GM15510 (cell line): ENCODE measurements around the gene KRTAP9-6.
"Not testable (repeated sequence)": the region's sequence is repeated elsewhere in the genome, so short reads cannot be mapped to it uniquely, and the experiment has no call there.

Experiments
- POLR2A ChIP-seq: IDR thresholded peaks from 3 replicates; pipeline ENCODE4 v1.6.1; 2011; ENCODE audit warnings: borderline replicate concordance; ENCODE audit not compliant: insufficient read length; ENCODE audit errors: extremely low read depth

Gene KRTAP9-6, protein sequence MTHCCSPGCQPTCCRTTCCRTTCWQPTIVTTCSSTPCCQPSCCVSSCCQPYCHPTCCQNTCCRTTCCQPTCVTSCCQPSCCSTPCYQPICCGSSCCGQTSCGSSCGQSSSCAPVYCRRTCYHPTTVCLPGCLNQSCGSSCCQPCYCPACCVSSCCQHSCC

DNA sequence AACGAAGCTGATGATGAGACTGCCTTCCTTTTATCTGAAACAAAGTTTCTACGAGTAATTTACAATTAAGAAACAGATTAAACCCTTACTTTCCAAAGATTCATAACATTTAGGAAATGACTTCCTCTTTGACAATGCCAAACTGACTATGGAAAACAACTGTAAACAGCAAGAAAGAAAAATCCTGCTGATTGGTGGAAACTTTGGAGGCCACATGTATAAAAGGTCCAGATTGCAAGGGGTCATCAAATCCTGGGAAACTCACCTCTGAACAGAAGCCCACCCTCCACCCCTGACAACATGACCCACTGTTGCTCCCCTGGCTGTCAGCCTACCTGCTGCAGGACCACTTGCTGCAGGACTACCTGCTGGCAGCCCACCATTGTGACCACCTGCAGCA is at the start of gene KRTAP9-6:
KRTAP9-6 (plus strand) TSS at position 301 of the 400 bp plus-strand sequence; CDS start at position 301, 0 bp downstream.
- TF ChIP-seq POLR2A: no peak

DNA sequence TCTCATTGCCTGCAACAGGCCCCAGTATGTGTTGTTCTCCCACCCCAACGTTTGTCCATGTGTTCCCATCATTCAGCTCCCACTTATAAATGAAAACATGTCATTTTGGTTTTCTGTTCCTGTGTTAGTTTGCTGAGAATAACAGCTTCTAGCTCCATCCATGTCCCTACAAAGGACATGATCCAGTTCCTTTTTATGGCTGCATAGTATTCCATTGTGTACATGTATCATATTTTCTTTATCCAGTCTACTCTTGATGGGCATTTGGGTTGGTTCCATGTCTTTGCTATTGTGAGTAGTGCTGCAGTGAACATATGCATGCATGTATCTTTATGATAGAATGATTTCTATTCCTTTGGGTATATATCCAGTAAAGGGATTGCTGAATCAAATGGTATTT is 49.5 kb upstream of the KRTAP9-6 start:
- no peak for TF ChIP-seq POLR2A

DNA sequence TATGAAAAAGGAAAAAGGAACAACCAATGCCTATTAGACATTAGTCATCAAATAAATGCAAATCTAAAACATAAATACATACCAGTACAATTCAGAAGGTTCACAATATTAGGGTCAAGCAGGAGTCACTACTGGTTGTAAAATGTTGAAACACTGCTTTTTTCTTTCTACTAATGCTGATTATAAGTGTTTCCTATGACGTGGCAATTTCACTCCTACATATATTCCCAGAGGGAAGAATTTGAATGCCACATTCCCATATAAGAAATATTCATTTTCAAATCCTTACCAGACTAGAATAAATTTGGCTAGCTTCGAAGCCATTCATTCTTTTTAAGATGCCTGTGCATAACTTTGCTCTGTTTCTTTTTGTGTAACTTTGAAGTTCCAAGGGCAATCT is 41.4 kb upstream of the KRTAP9-6 start:
- TF ChIP-seq POLR2A: no peak

DNA sequence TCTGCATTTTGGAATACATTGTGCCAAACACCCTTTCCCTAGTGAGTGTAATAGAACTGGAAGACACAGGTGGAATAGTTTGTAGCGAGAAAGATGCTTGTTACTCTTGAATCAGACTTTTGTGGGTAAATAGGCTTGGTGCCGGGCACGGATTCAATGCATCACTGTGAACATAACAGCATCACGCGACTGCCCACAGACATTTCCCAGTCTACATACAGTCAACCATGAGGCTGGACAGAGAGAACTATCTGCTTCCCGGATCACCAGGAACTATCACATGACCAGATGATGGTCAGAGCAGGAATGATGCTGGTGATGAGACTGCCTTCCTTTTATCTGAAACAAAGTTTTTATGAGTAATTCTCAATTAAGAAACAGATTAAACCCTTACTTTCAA is 39.1 kb upstream of the KRTAP9-6 start:
- no peak for TF ChIP-seq POLR2A

DNA sequence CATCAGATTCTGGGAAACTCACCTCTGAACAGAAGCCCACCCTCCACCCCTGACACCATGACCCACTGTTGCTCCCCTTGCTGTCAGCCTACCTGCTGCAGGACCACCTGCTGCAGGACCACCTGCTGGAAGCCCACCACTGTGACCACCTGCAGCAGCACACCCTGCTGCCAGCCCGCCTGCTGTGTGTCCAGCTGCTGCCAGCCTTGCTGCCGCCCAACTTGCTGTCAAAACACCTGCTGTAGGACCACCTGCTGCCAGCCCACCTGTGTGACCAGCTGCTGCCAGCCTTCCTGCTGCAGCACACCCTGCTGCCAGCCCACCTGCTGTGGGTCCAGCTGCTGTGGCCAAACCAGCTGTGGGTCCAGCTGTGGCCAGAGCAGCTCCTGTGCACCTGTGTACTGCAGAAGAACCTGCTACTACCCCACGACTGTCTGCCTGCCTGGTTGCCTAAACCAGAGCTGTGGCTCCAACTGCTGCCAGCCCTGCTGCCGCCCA is 38.5 kb upstream of the KRTAP9-6 start, which contains the start of gene KRTAP9-2:
KRTAP9-2 (plus strand) TSS at position 51 of the 498 bp plus-strand sequence; CDS start at position 58, 7 bp downstream.
- not testable (repeated sequence) for TF ChIP-seq POLR2A

DNA sequence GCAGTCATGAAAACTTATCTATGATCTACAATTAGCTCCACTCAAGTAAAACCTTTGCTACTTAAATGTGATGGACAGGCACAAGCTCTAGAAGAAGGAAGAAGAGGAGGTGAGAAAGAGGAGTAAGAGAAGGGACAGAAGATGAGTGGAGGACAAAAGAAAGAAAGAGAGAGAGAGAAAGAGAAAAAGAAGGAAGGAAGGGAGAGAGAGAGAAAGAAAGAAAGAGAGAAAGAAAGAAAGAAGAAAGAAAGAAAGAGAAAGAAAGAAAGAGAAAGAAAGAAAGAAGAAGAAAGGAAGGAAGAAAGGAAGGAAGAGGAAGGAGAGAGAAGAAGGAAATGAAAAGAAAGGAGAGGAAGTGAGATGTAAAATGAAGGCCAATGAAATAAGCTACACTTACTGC is 35.1 kb upstream of the KRTAP9-6 start:
- TF ChIP-seq POLR2A: no peak

DNA sequence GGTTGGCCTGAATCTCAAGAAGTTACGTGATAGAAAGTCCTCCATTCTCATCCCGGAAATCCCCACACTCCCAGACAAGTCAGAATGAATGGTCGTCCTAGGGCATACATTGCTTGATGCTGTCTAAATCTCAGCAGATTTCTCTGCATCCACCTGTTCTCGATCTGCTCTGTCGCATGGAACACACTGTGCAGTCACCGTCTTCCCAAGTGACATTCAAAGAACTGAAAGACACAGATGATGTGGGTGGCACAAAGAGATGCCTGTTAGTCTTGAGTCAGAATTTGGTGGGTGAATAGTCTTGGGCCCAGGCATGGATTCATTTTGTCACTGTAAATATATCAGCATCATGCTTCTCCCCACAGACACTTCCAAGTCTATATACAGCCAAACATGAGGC is 33.4 kb upstream of the KRTAP9-6 start:
- TF ChIP-seq POLR2A: no peak

DNA sequence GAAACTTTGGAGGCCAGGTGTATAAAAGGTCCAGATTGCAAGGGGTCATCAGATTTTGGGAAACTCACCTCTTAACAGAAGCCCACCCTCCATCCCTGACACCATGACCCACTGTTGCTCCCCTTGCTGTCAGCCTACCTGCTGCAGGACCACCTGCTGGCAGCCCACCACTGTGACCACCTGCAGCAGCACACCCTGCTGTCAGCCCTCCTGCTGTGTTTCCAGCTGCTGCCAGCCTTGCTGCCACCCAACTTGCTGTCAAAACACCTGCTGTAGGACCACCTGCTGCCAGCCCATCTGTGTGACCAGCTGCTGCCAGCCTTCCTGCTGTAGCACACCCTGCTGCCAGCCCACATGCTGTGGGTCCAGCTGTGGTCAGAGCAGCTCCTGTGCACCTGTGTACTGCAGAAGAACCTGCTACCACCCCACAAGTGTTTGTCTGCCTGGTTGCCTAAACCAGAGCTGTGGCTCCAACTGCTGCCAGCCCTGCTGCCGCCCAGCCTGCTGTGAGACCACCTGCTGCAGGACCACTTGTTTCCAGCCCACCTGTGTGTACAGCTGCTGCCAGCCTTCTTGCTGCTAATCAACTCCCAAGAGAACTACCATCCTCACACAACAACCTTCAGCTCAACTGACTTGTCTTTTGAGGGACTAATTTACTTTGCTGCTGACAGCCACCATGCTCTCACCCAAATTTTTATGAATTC is 32.6 kb upstream of the KRTAP9-6 start, which contains the start of gene KRTAP9-3:
KRTAP9-3 (plus strand) TSS at position 51 of the 707 bp plus-strand sequence; CDS start at position 104, 53 bp downstream.
- not testable (repeated sequence) for TF ChIP-seq POLR2A

DNA sequence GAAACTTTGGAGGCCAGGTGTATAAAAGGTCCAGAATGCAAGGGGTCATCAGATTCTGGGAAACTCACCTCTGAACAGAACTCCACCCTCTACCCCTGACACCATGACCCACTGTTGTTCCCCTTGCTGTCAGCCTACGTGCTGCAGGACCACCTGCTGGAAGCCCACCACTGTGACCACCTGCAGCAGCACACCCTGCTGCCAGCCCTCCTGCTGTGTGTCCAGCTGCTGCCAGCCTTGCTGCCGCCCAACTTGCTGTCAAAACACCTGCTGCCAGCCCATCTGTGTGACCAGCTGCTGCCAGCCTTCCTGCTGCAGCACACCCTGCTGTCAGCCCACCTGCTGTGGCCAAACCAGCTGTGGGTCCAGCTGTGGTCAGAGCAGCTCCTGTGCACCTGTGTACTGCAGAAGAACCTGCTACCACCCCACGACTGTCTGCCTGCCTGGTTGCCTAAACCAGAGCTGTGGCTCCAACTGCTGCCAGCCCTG is 27.2 kb upstream of the KRTAP9-6 start, which contains the start of gene KRTAP9-8:
KRTAP9-8 (plus strand) TSS at position 51 of the 489 bp plus-strand sequence; CDS start at position 104, 53 bp downstream.
- not testable (repeated sequence) for TF ChIP-seq POLR2A

DNA sequence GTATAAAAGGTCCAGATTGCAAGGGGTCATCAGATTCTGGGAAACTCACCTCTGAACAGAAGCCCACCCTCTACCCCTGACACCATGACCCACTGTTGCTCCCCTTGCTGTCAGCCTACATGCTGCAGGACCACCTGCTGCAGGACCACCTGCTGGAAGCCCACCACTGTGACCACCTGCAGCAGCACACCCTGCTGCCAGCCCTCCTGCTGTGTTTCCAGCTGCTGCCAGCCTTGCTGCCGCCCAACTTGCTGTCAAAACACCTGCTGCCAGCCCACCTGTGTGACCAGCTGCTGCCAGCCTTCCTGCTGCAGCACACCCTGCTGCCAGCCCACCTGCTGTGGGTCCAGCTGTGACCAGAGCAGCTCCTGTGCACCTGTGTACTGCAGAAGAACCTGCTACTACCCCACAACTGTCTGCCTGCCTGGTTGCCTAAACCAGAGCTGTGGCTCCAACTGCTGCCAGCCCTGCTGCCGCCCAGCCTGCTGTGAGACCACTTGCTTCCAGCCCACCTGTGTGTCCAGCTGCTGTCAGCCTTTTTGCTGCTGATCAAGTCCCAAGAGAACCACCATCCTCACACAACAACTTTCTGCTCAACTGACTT is 15.4 kb upstream of the KRTAP9-6 start, which contains the start of gene KRTAP9-4:
KRTAP9-4 (plus strand) TSS at position 51 of the 604 bp plus-strand sequence; CDS start at position 85, 34 bp downstream.
- not testable (repeated sequence) for TF ChIP-seq POLR2A

DNA sequence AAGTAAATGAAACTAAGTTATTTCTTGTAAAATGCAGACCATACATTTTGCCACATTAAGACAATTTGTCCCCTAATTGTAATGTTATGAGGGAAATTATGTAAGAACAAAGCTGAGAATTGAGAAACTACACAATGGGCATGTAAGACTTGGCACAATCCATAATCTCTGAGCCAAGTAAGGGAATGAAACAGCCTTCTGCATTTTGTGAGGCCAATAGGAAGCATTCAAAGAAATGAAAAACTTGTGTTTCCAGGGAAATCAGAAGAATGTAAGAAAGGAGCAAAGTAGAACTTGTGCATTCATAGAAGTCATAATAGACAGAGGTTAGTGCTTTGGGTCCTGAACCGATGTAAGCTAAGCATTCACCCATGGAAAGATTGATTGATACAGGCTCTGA is 13.9 kb upstream of the KRTAP9-6 start:
- no peak for TF ChIP-seq POLR2A

DNA sequence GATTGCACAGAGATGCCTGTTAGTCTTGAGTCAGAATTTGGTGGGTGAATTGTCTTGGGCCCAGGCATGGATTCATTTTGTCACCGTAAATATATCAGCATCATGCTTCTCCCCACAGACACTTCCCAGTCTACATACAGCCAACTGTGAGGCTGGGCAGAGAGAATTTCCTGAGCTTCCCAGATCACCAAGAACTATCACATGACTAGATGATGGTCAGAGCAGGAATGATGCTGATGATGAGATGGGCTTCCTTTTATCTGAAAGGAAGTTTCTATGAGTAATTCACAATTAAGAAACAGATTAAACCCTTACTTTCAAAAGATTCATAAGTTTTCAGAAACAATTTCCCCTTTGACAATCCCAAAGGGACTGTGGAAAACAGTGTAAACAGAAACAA is 10.3 kb upstream of the KRTAP9-6 start:
- TF ChIP-seq POLR2A: no peak

DNA sequence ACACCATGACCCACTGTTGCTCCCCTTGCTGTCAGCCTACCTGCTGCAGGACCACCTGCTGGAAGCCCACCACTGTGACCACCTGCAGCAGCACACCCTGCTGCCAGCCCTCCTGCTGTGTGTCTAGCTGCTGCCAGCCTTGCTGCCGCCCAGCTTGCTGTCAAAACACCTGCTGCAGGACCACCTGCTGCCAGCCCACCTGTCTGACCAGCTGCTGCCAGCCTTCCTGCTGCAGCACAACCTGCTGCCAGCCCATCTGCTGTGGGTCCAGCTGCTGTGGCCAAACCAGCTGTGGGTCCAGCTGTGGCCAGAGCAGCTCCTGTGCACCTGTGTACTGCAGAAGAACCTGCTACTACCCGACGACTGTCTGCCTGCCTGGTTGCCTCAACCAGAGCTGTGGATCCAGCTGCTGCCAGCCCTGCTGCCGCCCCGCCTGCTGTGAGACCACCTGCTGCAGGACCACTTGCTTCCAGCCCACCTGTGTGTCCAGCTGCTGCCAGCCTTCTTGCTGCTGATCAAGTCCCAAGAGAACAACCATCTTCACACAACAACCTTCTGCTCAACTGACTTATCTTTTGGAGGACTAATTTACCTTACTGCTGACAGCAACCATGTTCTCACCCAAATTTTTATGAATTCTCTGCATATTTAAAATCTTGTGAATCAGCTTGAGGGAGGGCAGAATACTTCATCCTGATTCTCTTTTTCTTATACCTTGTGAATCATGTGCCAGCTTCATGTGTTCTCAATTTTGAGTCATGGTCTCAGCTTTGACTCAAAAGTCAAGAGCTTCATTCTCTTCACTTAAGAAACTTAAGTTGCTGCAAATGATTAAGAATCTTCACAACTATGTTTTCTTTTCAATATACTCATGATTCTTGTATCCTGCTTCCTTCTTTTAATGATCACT is 9.5 kb upstream of the KRTAP9-6 start, which contains the start of gene KRTAP9-9:
KRTAP9-9 (plus strand) TSS at position 4 of the 910 bp plus-strand sequence.
- TF ChIP-seq POLR2A: not testable (repeated sequence)

DNA sequence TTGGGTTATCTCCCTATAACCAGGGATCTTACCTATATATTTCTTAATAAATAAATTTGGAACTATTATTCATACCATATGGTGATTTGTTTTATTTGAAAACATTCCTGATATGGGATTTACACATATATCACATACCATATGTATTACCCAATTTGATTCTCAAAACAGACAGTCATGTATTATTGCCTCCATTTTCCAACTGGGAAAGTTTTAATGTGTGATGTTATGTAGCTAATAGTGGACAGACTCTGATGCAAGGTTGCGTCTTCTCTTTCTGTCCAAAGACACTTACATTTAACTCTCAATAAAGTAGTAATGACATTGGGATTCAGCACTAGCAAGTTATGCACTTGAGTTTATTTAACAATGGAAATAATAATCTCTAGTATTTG is 8.9 kb upstream of the KRTAP9-6 start:
- TF ChIP-seq POLR2A: no peak

DNA sequence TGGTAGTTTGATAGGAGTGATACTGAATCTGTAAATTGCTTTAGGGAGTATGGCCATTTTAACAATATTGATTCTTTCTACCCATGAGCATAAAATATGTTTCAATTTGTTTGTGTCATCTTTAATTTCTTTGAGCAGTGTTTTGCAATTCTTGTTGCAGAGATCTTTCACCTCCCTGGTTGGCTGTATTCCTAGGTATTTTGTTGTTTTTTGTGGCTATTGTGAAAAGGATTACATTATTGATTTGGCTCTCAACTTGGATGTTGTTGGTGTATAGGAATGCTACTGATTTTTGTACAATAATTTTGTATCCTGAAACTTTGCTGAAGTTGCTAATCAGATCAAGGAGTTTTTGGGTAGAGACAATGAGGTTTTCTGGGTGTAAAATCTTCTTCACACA is 6.8 kb upstream of the KRTAP9-6 start:
- no peak for TF ChIP-seq POLR2A

DNA sequence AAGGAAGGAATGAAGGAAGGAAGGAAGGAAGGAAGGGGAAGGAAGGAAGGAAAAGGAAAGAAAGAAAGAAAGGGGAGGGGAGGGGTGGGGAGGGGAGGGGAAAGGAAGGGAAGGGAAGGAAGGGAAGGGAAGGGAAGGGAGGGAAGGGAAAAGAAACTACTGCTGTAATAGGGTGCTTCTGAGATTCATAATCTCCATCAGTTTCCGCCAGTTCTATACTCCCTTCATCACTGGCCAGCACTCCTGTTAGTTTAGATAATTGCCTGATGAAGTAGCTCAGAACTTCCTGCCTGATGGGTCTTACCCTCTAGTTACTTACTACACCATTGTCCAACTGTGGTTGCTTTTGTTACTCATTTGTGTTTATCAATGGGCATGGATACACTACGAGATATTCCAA is 2.0 kb upstream of the KRTAP9-6 start:
- TF ChIP-seq POLR2A: no peak
